ENCODE data around the gene PHYH.
"Not testable (repeated sequence)": the region's sequence is repeated elsewhere in the genome, so short reads cannot be mapped to it uniquely, and the experiment has no call there.

PHYH gene

DNA sequence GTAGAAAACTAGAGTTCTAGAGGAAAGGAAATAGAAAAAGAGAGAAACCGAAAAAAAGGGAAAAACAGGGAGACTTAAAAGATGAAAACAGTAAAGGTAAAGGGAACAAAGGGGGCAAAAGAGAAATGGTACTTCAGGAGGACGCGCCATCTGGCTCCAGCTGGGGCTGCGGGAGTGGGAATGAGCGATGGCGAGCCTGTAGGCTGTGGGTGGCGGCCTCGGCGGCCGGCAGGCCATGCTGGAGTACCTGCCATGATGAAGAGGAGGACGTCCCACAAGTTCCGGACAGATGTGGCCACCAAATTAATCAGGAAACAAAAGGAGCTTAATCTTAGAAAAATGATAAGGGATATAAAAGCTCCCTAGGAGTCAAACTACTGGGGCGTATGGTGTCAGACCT lies 21.7 kb upstream of the PHYH start:
- DNase-seq (ENCODE audit: low read depth) = no peak

DNA sequence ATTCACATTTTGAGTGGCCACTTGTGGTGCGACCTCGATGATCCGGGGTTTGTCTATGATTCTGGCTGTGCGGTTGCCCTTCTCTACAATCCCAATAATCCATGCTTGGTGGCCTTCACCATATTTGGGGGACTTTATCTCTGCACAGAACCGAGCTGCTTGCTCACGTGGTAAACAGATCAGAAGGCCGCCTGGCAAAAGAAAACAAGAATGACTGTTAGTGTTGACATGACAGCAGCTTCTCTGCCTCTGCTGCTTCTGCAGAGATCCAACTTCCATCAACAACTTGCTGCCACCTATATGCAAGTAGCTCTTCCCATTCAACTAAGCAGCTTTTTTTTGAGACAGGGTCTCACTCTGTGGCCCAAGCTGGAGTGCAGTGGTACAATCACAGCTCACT lies 19.3 kb upstream of the PHYH start:
- no peak for DNase-seq (ENCODE audit: low read depth)

GRCh38 chr10:13317474-13317873 lies 17.6 kb upstream of the PHYH start:
- DNase-seq (ENCODE audit: low read depth) = no peak

DNA sequence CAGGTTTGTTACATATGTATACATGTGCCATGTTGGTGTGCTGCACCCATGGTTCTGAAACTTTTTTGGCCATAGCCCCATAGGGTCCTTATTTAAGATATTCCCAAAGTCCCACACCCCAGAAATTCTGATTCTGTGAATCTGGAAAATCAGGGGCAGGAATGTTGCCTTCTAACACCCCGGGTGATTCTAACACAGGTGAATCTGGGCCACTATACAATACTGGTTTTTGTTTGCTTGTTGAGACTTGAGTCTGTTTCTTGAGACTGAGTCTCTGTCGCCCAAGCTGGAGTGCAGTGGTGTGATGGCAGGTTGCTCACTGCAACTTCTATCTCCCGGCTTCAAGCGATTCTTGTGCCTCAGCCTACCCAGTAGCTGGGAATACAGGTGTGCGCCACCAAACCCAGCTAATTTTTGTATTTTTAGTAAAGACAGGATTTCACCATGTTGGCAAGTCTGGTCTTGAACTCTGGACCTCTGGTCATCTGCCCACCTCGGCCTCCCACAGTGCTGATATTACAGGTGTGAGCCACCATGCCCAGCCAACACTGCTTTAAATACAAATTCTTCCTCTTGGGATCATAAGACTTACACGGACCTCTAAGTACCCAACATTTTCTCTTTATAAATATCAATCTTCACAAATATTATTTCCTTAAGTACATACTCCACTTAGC lies 16.9 kb upstream of the PHYH start:
- no peak for DNase-seq (ENCODE audit: low read depth)

GRCh38 chr10:13315361-13315760 lies 15.5 kb upstream of the PHYH start:
- DNase-seq (ENCODE audit: low read depth) = no peak

DNA sequence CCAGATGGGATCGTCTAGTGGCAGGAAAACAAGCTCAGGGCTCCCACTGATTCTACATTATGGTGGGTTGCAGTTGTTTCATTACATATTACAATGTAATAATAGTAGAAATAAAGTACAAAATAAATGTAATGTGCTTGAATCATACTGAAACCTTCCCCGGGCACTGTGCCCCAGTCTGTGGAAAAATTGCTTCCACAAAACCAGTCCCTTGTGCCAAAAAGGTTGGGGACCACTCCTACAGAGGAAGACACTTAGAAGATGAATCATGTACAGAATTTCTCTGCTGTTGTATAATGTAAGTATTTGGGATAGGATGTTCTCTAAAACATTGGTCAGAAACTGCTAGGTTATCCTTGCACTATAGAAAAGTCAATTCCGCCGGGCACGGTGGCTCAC lies 11.3 kb upstream of the PHYH start:
- no peak for DNase-seq (ENCODE audit: low read depth)

GRCh38 chr10:13310518-13311176 lies 10.8 kb upstream of the PHYH start:
- DNase-seq (ENCODE audit: low read depth) = no peak

GRCh38 chr10:13309792-13310191 lies 9.9 kb upstream of the PHYH start:
- no peak for DNase-seq (ENCODE audit: low read depth)

DNA sequence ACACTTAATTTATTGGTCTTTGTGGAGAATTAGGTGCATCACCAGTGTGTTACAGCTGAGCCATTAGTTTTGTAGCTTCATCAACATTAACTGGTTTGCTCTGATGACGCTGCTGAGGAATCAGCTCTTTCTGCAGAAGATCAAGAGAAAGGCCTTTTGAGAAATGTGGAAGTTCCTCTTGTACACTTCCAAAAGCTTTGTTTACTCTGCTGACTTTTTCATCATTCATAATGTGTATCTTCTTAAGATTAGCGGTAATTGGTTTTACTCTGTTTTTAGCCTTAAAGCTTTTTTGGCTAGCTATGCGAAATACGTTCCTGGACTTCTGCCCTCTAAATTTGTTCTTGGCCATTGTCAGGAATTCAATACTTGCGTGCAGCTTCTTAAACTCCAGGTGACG lies 8.2 kb upstream of the PHYH start:
- DNase-seq (ENCODE audit: low read depth) = no peak

- no peak for DNase-seq (ENCODE audit: low read depth)
These were observed 6.2 kb upstream of the PHYH start for GRCh38 chr10:13306103-13306502.

GRCh38 chr10:13302821-13303555 lies 3.1 kb upstream of the PHYH start:
- no peak for DNase-seq (ENCODE audit: low read depth)

DNA sequence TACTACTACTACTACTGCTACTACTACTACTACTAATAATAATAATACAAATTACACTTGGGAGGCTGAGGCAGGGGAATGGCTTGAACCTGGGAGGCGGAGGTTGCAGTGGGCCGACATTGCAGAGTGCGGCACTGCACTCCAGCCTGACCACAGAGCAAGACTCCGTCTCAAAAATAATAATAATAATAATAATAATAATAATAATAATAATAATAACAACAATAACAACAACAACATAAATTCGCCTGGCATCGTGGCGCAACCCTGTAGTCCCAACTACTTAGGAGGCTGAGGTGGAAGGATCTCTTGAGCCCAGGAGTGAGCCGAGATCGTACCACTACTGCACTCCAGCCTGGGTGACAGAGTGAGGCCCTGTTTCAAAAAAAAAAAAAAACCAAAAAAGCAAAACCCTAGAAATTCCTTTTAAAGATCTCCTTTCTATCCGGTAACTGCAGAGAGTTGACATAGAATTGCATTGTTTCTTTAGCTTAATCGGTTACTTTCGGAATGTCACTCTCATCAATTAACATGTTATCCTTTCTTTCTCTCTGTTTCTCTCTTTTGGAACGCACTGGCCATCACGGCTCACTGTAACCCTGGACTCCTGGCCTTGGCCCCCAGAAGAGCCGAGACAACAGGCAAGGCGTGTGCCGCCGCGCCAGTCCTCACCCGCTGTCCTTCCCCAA lies 972 bp downstream of the PHYH start:
- DNase-seq (ENCODE audit: low read depth) = no peak

DNA sequence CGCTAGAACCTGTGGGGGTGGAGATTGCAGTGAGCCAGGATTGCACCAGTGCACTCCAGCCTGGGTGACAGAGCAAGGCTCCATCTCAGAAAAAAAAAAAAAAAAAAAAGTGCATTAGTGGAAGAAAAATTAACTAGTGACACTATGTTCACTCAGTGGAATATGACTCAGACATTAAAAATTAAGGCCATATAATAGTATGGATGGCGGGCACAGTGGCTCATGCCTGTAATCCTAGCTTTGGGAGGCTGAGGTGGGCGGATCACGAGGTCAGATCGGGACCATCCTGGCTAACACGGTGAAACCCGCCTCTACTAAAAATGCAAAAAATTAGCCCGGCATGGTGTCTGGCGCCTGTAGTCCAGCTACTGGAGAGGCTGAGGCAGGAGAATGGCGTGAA lies 3.4 kb downstream of the PHYH start:
- DNase-seq (ENCODE audit: low read depth) = no peak

GRCh38 chr10:13294784-13295183 lies 5.1 kb downstream of the PHYH start:
- no peak for DNase-seq (ENCODE audit: low read depth)

GRCh38 chr10:13291821-13292773 lies 7.8 kb downstream of the PHYH start:
- DNase-seq (ENCODE audit: low read depth) = no peak

- DNase-seq (ENCODE audit: low read depth) = no peak
These were observed 8.8 kb downstream of the PHYH start for GRCh38 chr10:13291061-13291460.

GRCh38 chr10:13284050-13284449 lies 15.8 kb downstream of the PHYH start:
- no peak for DNase-seq (ENCODE audit: low read depth)

DNA sequence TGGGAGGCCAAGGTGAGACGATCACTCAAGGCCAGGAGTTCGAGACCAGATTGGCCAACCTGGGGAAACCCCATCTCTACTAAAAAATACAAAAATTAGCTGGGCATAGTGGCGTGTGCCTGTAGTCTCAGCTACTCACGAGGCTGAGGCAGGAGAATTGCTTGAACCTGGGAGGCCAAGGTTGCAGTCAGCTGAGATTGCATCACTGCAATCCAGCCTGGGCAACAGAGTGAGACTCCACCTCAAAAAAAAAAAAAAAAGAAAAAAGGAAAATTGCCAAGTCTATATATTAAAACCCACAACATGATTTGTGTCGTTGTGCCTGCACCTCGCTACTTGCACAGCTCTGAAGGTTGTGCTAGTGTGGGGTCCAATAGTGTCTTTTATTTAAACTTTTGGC lies 17.5 kb downstream of the PHYH start:
- not testable (repeated sequence) for DNase-seq (ENCODE audit: low read depth)

DNA sequence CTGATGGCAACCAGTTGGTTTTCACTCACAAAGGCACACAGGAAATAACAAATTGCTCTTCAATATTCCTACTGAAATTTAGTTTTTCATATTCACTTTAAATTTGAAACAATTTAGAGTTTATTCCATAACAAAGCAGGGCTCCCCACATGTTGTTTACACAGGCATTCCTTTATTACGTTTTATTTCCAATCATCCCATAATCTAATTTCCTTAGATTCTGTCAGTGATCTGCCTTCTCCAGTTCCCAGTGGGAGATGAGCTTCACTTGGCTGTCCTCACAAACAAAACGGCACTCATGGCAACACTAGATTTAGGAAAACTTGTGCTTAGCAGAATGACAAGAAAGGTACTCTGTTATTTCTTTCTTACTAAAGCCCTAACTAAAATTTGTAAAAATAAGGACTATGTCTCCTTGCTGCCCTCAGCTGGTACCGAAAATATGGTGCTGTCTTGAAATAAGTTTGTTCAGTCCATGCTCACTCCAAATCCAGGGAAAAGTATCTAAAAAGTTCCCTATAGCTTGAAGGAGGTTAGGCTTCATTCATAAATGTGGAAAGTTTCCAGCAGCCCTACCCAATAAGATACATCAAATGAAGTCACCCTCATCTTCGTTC lies 23.0 kb downstream of the PHYH start:
- no peak for DNase-seq (ENCODE audit: low read depth)

DNA sequence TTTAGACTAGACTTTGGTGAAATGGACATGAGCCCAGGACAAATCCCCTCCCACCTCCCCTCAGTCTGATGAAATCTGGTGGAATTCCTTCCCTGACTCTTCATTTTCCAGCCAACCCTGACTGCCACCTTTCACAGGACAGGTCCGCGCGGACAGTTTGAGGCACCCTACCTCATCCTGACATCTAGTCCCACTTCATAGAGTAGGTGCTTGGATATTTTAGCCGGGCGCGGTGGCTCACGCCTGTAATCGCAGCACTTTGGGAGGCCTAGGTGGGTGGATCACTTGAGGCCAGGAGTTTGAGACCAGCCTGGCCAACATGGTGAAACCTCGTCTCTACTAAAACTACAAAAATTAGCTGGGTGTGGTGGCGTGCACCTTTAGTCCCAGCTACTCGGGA lies 23.7 kb downstream of the PHYH start:
- DNase-seq (ENCODE audit: low read depth) = not testable (repeated sequence)

DNA sequence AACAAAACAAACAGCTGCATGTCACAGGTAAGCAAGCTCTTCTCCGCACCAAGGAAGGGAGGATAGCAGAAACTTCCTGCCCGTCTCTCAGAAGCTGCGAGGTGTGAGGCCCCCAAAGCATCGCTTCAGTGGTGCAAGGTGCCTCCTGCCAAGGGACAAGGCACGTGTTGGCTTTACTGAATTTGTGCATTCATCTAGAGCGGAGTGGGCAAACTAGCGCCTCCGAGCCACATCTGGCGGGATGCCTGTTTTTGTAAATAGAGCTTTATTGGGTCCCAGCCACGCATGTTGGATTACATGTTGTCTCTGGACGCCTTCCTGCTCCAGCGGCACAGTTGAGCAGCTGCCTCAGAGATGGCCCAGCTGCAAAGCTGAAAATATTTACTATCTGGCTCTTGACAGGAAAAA lies 27.7 kb downstream of the PHYH start:
- no peak for DNase-seq (ENCODE audit: low read depth)
